KMS-11 (cell line): ENCODE data around the gene MRPS2.
"Not testable (repeated sequence)": the region's sequence is repeated elsewhere in the genome, so short reads cannot be mapped to it uniquely, and the experiment has no call there.

Experiments used
- H2AFZ ChIP-seq: fragments of 200-600 bp; sonication (generic); 2 replicates; pipeline ENCODE4 v1.6.1; 2016; ENCODE audit warnings: antibody characterized with exemption, mixed run types, low read depth
- H3K27ac ChIP-seq: fragments of 200-600 bp; sonication (generic); 2 replicates; pipeline ENCODE4 v1.6.1; 2016; ENCODE audit warnings: mild to moderate bottlenecking, mixed run types
- H3K27me3 ChIP-seq: fragments of 200-600 bp; sonication (generic); 2 replicates; pipeline ENCODE4 v1.6.1; 2017; ENCODE audit warnings: mild to moderate bottlenecking, low read depth, mixed run types, moderate library complexity; ENCODE audit not compliant: insufficient read depth
- H3K36me3 ChIP-seq: fragments of 200-600 bp; sonication (generic); 2 replicates; pipeline ENCODE4 v1.6.1; 2017; ENCODE audit warnings: mild to moderate bottlenecking, mixed run types; ENCODE audit not compliant: insufficient read depth
- H3K4me1 ChIP-seq: fragments of 200-600 bp; sonication (generic); 2 replicates; pipeline ENCODE4 v1.6.1; 2016; ENCODE audit warnings: mild to moderate bottlenecking, low read depth, mixed run types; ENCODE audit not compliant: poor library complexity, severe bottlenecking
- H3K4me2 ChIP-seq: fragments of 200-600 bp; sonication (generic); 2 replicates; pipeline ENCODE4 v1.7.0; 2016; ENCODE audit warnings: mild to moderate bottlenecking, mixed run types
- H3K4me3 ChIP-seq: fragments of 200-600 bp; sonication (generic); IDR thresholded peaks from 2 replicates; pipeline ENCODE4 v1.6.1; 2017; ENCODE audit warnings: low read depth, low read length, mixed read lengths; ENCODE audit not compliant: insufficient read depth
- H3K79me2 ChIP-seq: fragments of 200-600 bp; sonication (generic); 2 replicates; pipeline ENCODE4 v1.6.1; 2016; ENCODE audit warnings: low read depth, mixed run types; ENCODE audit not compliant: insufficient read depth
- H3K9ac ChIP-seq: fragments of 200-600 bp; sonication (generic); 2 replicates; pipeline ENCODE4 v1.6.1; 2016; ENCODE audit warnings: mild to moderate bottlenecking, mixed run types
- H4K20me1 ChIP-seq: fragments of 200-600 bp; sonication (generic); 2 replicates; pipeline ENCODE4 v1.6.1; 2016; ENCODE audit warnings: mild to moderate bottlenecking, mixed run types; ENCODE audit not compliant: insufficient read depth
- TF ChIP-seq, protein P1 (sequence below): fragments of 200-600 bp; sonication (generic); conservative IDR thresholded peaks from 2 replicates; pipeline ENCODE4 v1.6.1; 2017; ENCODE audit warnings: low read depth, mild to moderate bottlenecking, antibody characterized with exemption, low read length, moderate library complexity, mixed read lengths

MRPS2 gene

DNA sequence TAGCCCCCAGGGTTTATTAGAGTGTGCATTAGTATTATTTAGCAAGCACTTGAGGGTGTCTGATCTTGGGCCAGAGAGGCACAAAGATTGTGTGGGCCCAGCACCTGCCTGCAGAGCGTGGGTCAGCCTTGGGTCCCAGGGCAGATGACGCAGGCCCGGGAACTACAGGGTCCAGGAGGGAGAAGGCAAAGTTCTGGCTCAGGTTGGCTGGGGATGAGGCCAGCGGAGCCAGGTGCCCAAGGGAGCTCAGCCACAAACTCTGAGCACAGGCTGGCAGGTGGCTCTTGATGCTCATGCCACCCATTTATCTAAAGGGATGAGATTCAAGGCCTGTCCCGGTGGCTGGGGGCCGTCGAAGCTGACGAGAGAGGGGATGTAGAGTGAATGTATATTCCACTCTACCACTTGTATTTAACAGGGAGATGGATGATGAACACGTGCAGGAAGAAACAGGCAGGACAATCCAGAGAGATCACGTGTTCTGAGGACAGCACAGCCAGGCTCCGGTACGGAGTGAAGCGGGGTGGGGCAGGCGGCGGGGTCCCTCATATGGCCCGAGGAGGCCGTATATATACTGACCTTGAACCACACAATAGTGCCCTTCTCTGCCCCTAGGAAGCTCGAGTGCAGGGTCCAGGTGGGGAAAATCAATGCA is 44.6 kb downstream of the MRPS2 start:
- TF ChIP-seq, protein P1, sequence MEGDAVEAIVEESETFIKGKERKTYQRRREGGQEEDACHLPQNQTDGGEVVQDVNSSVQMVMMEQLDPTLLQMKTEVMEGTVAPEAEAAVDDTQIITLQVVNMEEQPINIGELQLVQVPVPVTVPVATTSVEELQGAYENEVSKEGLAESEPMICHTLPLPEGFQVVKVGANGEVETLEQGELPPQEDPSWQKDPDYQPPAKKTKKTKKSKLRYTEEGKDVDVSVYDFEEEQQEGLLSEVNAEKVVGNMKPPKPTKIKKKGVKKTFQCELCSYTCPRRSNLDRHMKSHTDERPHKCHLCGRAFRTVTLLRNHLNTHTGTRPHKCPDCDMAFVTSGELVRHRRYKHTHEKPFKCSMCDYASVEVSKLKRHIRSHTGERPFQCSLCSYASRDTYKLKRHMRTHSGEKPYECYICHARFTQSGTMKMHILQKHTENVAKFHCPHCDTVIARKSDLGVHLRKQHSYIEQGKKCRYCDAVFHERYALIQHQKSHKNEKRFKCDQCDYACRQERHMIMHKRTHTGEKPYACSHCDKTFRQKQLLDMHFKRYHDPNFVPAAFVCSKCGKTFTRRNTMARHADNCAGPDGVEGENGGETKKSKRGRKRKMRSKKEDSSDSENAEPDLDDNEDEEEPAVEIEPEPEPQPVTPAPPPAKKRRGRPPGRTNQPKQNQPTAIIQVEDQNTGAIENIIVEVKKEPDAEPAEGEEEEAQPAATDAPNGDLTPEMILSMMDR = no peak

DNA sequence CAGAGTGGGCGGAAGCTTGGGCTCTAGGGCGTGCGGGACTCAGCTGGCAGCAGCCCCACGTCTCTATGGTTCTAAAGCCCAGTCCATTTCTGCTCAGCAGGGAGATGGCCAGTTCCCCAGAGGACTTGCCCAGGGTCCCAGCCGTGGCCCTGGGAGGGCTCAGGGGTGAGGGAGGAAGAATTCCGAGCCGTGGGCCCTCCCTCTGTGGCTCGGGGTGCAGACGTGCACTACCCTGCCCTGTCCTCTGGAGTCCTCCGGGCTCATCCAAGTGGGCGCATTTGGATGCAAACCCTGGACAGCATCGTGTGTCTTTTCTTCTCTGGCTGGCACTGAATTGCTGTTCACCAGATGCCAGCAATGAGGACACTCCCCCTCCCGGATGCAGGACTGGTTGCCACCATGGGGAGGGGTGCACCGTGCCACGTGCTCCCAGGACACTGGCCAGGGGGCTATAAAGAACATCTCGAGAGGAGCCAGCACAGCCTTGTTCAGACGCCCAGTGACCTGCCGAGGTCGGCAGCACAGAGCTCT is 45.2 kb downstream of the MRPS2 start, which contains the start of gene OBP2A:
Gene OBP2A, plus strand, starts transcription at position 481 of the 531 bp plus-strand sequence. CDS start 55 bp downstream, outside the sequence.
- H3K27ac ChIP-seq, H3K4me3 ChIP-seq, H4K20me1 ChIP-seq: not testable (repeated sequence)

More for the DNA sequence above, 44.6 kb downstream of the MRPS2 start:
- H3K4me2 ChIP-seq = no peak overlapping the region
- H4K20me1 ChIP-seq = no peaks in the 10 kb centered on the region
- peaks cover 21% of the 10 kb centered on the region; the same call in 1 of the 2 replicates for H3K27me3 ChIP-seq
- no peaks in the 10 kb centered on the region for H3K36me3 ChIP-seq
- no peaks in the 10 kb centered on the region for H3K79me2 ChIP-seq
- H2AFZ ChIP-seq = no peak overlapping the region
- H3K9ac ChIP-seq = no peak overlapping the region
- H3K4me3 ChIP-seq = no peak overlapping the region
- no peak overlapping the region for H3K27ac ChIP-seq
- H3K4me1 ChIP-seq = no peaks in the 10 kb centered on the region

DNA sequence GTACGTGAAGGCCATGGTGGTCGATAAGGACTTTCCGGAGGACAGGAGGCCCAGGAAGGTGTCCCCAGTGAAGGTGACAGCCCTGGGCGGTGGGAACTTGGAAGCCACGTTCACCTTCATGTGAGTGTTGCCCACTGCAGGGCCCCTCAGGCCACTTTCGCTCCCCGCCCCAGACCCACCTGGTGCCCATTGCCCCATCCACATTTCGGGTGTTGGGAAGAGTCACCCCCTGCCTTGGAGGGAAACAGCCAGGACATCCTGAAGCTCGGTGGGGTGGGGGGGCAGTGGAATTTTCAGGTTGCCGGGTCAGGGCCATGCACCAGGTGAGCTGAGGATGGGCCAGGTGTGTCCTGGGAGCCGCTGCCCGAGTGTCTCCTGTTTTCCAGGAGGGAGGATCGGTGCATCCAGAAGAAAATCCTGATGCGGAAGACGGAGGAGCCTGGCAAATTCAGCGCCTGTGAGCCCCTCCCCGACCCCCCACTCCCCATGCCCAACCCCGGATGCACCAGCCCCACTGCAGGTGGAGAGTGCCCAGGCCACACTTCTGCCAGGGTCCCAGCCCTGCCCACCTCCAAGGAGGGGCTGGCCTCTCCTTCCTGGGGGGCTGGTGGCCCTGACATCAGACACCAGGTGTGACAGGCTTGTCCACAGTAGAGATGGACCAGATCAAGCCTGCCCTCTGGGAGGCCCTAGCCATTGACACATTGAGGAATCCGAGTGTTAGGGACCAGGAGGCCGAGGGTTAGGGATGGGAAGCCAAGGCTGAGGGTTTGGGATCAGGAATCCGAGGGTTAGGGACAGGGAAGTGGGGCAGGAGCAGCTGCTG is 46.5 kb downstream of the MRPS2 start:
- H3K4me3 ChIP-seq, H3K36me3 ChIP-seq, H3K4me1 ChIP-seq, H3K4me2 ChIP-seq, H3K27ac ChIP-seq, H4K20me1 ChIP-seq, H2AFZ ChIP-seq, H3K9ac ChIP-seq, H3K79me2 ChIP-seq: not testable (repeated sequence)
- peaks cover 28% of the 10 kb centered on the region; the same call in 1 of the 2 replicates for H3K27me3 ChIP-seq

More for the DNA sequence above, 45.2 kb downstream of the MRPS2 start, which contains the start of gene OBP2A:
- H3K4me1 ChIP-seq, H3K36me3 ChIP-seq, H3K9ac ChIP-seq, H3K4me2 ChIP-seq, H2AFZ ChIP-seq, H3K79me2 ChIP-seq: not testable (repeated sequence)
- peaks cover 23% of the 10 kb centered on the region; the same call in 1 of the 2 replicates for H3K27me3 ChIP-seq

DNA sequence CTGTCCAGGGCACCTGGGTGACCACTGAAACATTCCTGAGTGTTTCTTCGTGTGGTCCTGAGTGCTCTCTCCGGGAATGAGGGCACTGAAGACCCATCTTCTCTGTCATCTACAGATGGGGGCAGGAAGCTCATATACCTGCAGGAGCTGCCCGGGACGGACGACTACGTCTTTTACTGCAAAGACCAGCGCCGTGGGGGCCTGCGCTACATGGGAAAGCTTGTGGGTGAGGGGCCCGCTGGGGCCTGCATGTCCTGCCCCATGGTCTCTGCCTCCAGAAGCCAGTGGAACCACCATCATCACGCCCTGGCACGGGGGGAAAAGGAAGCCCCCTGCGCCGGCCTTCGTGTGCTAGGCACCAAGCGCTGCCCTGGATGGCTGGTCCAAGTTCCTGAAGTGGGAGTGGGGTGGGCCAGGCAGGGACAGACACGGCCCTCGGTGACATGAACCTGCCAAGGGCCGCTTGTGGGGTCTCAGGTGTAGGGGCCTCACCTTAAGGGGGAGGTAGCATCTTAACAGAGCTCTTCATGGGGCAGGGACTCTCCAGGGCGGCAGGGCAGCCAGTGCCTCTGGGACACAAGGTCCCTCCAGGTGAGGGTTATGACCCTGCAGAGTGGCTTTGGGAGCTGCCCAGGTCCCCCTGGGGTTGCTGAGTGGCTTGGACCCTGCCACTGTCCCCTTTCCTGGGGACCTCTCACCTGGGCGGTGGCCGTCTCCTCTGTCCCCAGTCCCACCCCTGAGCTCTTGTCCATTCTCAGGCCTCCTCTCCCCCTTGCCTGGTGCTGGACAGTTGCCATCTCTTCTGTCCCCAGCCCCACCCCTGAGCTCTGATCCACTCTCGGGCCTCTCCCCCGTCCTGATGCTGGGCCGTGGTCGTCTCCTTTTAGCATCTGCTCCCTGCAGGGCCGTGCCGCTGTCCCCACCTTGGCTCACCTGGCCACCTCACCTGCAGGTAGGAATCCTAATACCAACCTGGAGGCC is 47.6 kb downstream of the MRPS2 start:
- TF ChIP-seq, protein P1 = no peak
- H3K4me1 ChIP-seq = no peaks in the 10 kb centered on the region
- peaks cover 17% of the 10 kb centered on the region; the same call in 1 of the 2 replicates for H3K27me3 ChIP-seq
- no peak overlapping the region for H3K27ac ChIP-seq
- H3K9ac ChIP-seq = no peak overlapping the region
- no peaks in the 10 kb centered on the region for H3K79me2 ChIP-seq
- H2AFZ ChIP-seq = no peak overlapping the region
- no peak overlapping the region for H3K4me2 ChIP-seq
- H3K36me3 ChIP-seq = no peaks in the 10 kb centered on the region
- no peaks in the 10 kb centered on the region for H4K20me1 ChIP-seq
- H3K4me3 ChIP-seq = no peak overlapping the region

DNA sequence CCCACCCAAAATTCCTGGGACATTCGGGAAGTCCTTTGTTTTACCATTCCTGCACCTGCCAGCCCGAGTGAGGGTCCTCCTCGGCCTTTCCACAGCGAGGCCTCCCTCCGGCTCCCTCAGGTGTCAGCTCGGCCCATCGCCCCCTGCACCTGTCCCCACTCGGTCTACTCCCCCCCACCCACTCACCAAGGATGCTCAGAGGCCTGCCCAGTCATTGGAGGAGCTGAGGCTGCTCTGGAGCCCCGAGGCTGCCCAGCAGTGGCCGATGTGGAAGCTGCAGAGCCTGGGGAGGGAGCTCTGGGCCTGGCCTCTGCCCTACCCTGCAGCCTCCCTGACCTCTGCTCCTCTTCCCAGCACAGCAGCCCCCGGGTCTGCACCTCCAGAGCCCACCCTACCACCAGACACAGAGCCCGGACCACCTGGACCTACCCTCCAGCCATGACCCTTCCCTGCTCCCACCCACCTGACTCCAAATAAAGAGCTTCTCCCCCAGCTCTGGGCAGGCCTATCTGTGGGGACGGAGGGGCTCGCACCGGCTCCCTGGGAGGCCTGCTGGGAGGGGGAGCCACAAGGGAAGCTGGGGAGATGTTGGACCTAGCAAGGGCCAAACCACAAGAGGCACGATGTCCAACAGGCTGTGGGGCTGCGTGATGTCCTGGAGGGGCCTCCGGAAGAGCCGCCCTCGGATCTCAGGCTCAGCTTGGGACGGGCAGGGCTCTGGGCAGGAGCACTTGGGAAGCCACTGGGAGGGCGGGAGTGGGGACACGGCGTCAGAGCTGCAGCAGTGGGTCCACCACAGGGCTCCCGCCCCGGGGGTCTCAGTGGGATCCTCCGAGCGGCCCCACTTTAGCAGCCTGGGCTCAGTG is 49.2 kb downstream of the MRPS2 start:
- H3K4me2 ChIP-seq, H4K20me1 ChIP-seq, H3K27ac ChIP-seq, H3K4me3 ChIP-seq, H3K9ac ChIP-seq, H3K79me2 ChIP-seq, H2AFZ ChIP-seq, H3K4me1 ChIP-seq, H3K36me3 ChIP-seq: not testable (repeated sequence)
- H3K27me3 ChIP-seq = peaks cover 31% of the 10 kb centered on the region; the same call in 1 of the 2 replicates
